SK-N-SH treated with all-trans-retinoic acid at 6 μM for 48 hours (cell line): Measurements from ENCODE around the gene RAD51B.

Experiments used
- ATAC-seq: fragments of 200-7000 bp; cut with Tn5 transposase; 3 replicates; pipeline ENCODE4 v1.9.1; 2020; ENCODE audit warnings: mild to moderate bottlenecking, moderate library complexity
- ARNTL ChIP-seq: fragments of 450-650 bp; formaldehyde crosslinking; IDR thresholded peaks from 2 replicates; pipeline ENCODE4 v1.5.0; 2020; ENCODE audit warnings: low read depth, mild to moderate bottlenecking, moderate library complexity, borderline replicate concordance
- BACH2 ChIP-seq: fragments of 250-450 bp; sonication (Bioruptor Pico); IDR thresholded peaks from 2 replicates; pipeline ENCODE4 v1.9.0; 2021; ENCODE audit warnings: mild to moderate bottlenecking, borderline replicate concordance
- CSDC2 ChIP-seq: fragments of 250-450 bp; sonication (Bioruptor Pico); IDR thresholded peaks from 2 replicates; pipeline ENCODE4 v1.5.0; 2020; ENCODE audit warnings: mild to moderate bottlenecking, moderate library complexity
- ESRRG ChIP-seq: fragments of 250-450 bp; sonication (Bioruptor Pico); IDR thresholded peaks from 2 replicates; pipeline ENCODE4 v1.6.1; 2021; ENCODE audit warnings: mild to moderate bottlenecking
- GLIS3 ChIP-seq: fragments of 250-450 bp; sonication (Bioruptor Pico); IDR thresholded peaks from 2 replicates; pipeline ENCODE4 v1.5.0; 2020; ENCODE audit warnings: mild to moderate bottlenecking, moderate library complexity
- RARB ChIP-seq: fragments of 250-450 bp; sonication (Bioruptor Pico); IDR thresholded peaks from 2 replicates; pipeline ENCODE4 v1.8.0; 2021; ENCODE audit warnings: mild to moderate bottlenecking, moderate library complexity
- SNAI2 ChIP-seq: fragments of 250-450 bp; sonication (Bioruptor Pico); IDR thresholded peaks from 2 replicates; pipeline ENCODE4 v1.5.0; 2020; ENCODE audit warnings: mild to moderate bottlenecking, moderate library complexity
- TOX ChIP-seq: fragments of 250-450 bp; sonication (Bioruptor Pico); IDR thresholded peaks from 2 replicates; pipeline ENCODE4 v1.8.0; 2021; ENCODE audit warnings: mild to moderate bottlenecking, moderate library complexity, borderline replicate concordance
- ZC3H10 ChIP-seq: fragments of 250-450 bp; sonication (Bioruptor Pico); IDR thresholded peaks from 2 replicates; pipeline ENCODE4 v1.5.1; 2021; ENCODE audit warnings: mild to moderate bottlenecking, moderate library complexity
- ZFP3 ChIP-seq: fragments of 250-450 bp; sonication (Bioruptor Pico); IDR thresholded peaks from 2 replicates; pipeline ENCODE4 v1.5.0; 2020; ENCODE audit warnings: mild to moderate bottlenecking, moderate library complexity
- ZFP30 ChIP-seq: fragments of 450-650 bp; formaldehyde crosslinking; IDR thresholded peaks from 2 replicates; pipeline ENCODE4 v1.5.0; 2022; ENCODE audit warnings: mild to moderate bottlenecking, moderate library complexity
- ZNF565 ChIP-seq: fragments of 450-650 bp; formaldehyde crosslinking; conservative IDR thresholded peaks from 2 replicates; pipeline ENCODE4 v1.5.0; 2020; ENCODE audit warnings: low read depth, mild to moderate bottlenecking, moderate library complexity
- TF ChIP-seq, protein P1 (sequence below): fragments of 250-450 bp; sonication (Bioruptor Pico); IDR thresholded peaks from 2 replicates; pipeline ENCODE4 v1.8.0; 2020; ENCODE audit warnings: mild to moderate bottlenecking, moderate library complexity, borderline replicate concordance
- TF ChIP-seq, protein P2 (sequence below): fragments of 250-450 bp; sonication (Bioruptor Pico); IDR thresholded peaks from 2 replicates; pipeline ENCODE4 v1.5.1; 2020; ENCODE audit warnings: low read depth, mild to moderate bottlenecking, moderate library complexity
- TF ChIP-seq, protein P3 (sequence below): fragments of 250-450 bp; sonication (Bioruptor Pico); IDR thresholded peaks from 2 replicates; pipeline ENCODE4 v1.5.0; 2020; ENCODE audit warnings: mild to moderate bottlenecking, moderate library complexity
- TF ChIP-seq, protein P4 (sequence below): fragments of 250-450 bp; sonication (Bioruptor Pico); IDR thresholded peaks from 2 replicates; pipeline ENCODE4 v1.8.0; 2021; ENCODE audit warnings: low read depth, mild to moderate bottlenecking, moderate library complexity, borderline replicate concordance

The RAD51B gene

DNA sequence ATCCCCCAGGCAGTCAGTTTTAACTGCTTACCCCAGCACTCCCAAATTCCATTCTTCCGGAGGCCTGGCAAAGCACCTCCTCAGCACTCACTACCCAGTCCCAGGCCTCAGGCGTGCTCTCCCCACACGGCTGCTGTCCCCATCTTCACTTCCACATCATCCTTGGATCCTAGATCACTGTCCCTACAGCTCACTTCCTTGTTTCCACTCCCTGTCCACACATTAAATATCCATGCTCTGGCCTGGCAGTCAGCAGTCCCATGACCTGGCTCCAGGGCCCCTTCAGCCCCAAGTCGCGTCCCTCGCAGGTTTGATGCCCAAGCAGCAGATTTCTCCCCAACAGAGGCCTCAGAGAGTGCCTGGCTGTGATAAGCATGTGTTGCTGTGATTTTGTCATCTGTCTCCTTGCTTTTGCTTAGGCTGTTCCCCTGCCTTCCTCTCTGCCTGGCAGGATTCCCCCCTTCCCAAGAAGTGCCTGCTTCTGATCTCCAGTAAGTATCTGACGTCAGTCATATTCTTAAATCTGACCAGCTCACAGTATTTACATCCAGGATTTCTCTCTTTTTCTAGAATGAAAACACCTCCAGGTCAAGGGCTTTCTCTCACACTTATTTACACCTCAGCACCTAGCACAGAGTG is 731.6 kb downstream of the RAD51B start:
- ATAC-seq = no peak
- TF ChIP-seq, protein P1, sequence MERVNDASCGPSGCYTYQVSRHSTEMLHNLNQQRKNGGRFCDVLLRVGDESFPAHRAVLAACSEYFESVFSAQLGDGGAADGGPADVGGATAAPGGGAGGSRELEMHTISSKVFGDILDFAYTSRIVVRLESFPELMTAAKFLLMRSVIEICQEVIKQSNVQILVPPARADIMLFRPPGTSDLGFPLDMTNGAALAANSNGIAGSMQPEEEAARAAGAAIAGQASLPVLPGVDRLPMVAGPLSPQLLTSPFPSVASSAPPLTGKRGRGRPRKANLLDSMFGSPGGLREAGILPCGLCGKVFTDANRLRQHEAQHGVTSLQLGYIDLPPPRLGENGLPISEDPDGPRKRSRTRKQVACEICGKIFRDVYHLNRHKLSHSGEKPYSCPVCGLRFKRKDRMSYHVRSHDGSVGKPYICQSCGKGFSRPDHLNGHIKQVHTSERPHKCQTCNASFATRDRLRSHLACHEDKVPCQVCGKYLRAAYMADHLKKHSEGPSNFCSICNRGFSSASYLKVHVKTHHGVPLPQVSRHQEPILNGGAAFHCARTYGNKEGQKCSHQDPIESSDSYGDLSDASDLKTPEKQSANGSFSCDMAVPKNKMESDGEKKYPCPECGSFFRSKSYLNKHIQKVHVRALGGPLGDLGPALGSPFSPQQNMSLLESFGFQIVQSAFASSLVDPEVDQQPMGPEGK = no peak
- TF ChIP-seq ZFP3 (no peak), CSDC2 (CRISPR knock-in tag) (no peak), TOX (no peak), GLIS3 (CRISPR knock-in tag) (no peak), SNAI2 (CRISPR knock-in tag) (no peak), ZNF565 (CRISPR knock-in tag) (no peak), RARB (no peak), ZC3H10 (CRISPR knock-in tag) (no peak), ARNTL (no peak)
- TF ChIP-seq, protein P2, sequence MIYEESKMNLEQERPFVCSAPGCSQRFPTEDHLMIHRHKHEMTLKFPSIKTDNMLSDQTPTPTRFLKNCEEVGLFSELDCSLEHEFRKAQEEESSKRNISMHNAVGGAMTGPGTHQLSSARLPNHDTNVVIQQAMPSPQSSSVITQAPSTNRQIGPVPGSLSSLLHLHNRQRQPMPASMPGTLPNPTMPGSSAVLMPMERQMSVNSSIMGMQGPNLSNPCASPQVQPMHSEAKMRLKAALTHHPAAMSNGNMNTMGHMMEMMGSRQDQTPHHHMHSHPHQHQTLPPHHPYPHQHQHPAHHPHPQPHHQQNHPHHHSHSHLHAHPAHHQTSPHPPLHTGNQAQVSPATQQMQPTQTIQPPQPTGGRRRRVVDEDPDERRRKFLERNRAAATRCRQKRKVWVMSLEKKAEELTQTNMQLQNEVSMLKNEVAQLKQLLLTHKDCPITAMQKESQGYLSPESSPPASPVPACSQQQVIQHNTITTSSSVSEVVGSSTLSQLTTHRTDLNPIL = no peak

DNA sequence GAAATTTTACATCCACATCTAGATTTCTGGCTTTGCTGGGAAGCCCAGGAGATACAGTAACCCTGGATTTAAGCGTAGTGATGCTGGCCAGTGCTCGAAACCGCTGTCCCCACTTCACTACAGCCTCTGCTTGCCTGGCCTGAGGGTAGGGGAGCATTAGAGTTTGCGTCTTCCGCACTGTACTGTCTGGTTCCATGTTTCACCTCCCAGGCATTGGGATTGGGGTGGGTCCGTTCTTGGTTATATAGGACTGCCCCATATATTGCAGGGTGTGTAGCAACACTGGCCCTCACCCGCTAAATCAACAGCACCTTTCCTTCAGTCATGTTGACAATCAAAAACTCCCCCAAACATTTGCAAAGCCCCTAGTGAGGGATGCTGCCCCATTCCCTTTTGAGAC is 732.5 kb downstream of the RAD51B start:
- ATAC-seq = no peak
- no peak for TF ChIP-seq CSDC2 (CRISPR knock-in tag)
- TF ChIP-seq, protein P3, sequence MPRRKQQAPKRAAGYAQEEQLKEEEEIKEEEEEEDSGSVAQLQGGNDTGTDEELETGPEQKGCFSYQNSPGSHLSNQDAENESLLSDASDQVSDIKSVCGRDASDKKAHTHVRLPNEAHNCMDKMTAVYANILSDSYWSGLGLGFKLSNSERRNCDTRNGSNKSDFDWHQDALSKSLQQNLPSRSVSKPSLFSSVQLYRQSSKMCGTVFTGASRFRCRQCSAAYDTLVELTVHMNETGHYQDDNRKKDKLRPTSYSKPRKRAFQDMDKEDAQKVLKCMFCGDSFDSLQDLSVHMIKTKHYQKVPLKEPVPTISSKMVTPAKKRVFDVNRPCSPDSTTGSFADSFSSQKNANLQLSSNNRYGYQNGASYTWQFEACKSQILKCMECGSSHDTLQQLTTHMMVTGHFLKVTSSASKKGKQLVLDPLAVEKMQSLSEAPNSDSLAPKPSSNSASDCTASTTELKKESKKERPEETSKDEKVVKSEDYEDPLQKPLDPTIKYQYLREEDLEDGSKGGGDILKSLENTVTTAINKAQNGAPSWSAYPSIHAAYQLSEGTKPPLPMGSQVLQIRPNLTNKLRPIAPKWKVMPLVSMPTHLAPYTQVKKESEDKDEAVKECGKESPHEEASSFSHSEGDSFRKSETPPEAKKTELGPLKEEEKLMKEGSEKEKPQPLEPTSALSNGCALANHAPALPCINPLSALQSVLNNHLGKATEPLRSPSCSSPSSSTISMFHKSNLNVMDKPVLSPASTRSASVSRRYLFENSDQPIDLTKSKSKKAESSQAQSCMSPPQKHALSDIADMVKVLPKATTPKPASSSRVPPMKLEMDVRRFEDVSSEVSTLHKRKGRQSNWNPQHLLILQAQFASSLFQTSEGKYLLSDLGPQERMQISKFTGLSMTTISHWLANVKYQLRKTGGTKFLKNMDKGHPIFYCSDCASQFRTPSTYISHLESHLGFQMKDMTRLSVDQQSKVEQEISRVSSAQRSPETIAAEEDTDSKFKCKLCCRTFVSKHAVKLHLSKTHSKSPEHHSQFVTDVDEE (CRISPR knock-in tag) = no peak
- TF ChIP-seq, protein P2 = no peak
- TF ChIP-seq, protein P4, sequence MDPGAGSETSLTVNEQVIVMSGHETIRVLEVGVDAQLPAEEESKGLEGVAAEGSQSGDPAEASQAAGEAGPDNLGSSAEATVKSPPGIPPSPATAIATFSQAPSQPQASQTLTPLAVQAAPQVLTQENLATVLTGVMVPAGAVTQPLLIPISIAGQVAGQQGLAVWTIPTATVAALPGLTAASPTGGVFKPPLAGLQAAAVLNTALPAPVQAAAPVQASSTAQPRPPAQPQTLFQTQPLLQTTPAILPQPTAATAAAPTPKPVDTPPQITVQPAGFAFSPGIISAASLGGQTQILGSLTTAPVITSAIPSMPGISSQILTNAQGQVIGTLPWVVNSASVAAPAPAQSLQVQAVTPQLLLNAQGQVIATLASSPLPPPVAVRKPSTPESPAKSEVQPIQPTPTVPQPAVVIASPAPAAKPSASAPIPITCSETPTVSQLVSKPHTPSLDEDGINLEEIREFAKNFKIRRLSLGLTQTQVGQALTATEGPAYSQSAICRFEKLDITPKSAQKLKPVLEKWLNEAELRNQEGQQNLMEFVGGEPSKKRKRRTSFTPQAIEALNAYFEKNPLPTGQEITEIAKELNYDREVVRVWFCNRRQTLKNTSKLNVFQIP (CRISPR knock-in tag) = no peak
- TF ChIP-seq ZFP3 = no peak
- no peak for TF ChIP-seq ZFP30 (CRISPR knock-in tag)
- TF ChIP-seq ZC3H10 (CRISPR knock-in tag) = no peak
- no peak for TF ChIP-seq BACH2 (CRISPR knock-in tag)
- no peak for TF ChIP-seq SNAI2 (CRISPR knock-in tag)
- no peak for TF ChIP-seq ESRRG (CRISPR knock-in tag)

DNA sequence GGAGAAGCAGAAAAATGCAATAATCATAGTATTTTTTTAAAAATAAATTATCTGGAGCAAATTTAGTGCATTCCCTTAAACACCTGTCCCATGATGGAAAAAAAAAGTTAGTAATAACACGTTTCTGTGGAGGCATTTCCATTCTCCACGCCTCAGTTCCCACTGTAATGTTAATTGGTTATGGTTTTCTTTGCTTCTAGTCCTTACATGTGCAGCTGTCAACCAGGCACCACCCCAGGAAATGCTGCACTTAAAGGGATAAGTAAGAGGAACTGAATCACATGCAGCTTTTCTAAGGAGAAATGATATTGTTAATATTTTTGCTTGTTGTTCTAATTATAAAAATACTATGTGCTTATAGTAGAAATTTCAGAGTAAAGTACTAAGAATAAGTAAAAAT is 733.0 kb downstream of the RAD51B start:
- TF ChIP-seq, protein P1 = no peak
- no peak for TF ChIP-seq CSDC2 (CRISPR knock-in tag)
- no peak for TF ChIP-seq ESRRG (CRISPR knock-in tag)
- TF ChIP-seq SNAI2 (CRISPR knock-in tag) = no peak
- TF ChIP-seq, protein P4 (CRISPR knock-in tag) = no peak
- no peak for TF ChIP-seq GLIS3 (CRISPR knock-in tag)
- no peak for TF ChIP-seq ZFP3
- ATAC-seq = no peak
